GM12891 (cell line): ENCODE measurements around the gene MVB12A.

Experiments used
- POLR2A ChIP-seq: IDR thresholded peaks from 2 replicates; pipeline ENCODE4 v1.6.1; 2011; ENCODE audit warnings: low read depth, low read length, control low read depth
- POLR2AphosphoS5 ChIP-seq: IDR thresholded peaks from 2 replicates; pipeline ENCODE4 v1.6.1; 2011; ENCODE audit warnings: low read depth, low read length, control low read depth
- POU2F2 ChIP-seq: IDR thresholded peaks from 2 replicates; pipeline ENCODE4 v1.6.1; 2011; ENCODE audit warnings: low read depth, mild to moderate bottlenecking, control low read depth, low read length, moderate library complexity
- TAF1 ChIP-seq: IDR thresholded peaks from 2 replicates; pipeline ENCODE4 v1.6.1; 2011; ENCODE audit warnings: low read depth, low read length, control low read depth

GRCh38 chr19:17455308-17456123 is 35.7 kb downstream of the MVB12A start:
- TF ChIP-seq POLR2A (no peak), TAF1 (no peak), POU2F2 (no peak), POLR2AphosphoS5 (no peak)
